GM21367 (cell line): ENCODE results near the gene DYNC1I2.
"Not testable (repeated sequence)": the region's sequence is repeated elsewhere in the genome, so short reads cannot be mapped to it uniquely, and the experiment has no call there.

Source experiments
- ATAC-seq: cut with Tn5 transposase; IDR thresholded peaks from one replicate; pipeline ENCODE4 v1.9.1; 2021; ENCODE audit not compliant: unreplicated experiment

Gene DYNC1I2

DNA sequence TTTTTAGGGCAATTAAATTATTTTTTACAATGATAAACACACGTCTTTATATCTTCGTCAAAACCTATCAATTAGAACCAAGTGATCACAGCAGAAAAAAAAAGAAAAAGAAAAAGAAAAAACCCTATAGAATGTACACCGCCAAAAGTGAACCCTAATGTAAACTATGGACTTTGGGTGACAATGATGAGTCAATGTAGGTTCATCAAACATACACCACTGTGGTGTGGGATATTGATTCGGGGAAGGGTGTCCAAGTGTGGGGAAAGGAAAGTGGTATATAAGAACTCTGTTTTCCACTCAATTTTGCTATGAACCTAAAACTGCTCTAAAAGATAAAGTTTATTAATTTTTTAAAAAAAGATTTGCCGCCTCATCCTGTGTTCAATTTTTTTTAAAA, 85.1 kb downstream of the DYNC1I2 start:
- ATAC-seq: no peak

DNA sequence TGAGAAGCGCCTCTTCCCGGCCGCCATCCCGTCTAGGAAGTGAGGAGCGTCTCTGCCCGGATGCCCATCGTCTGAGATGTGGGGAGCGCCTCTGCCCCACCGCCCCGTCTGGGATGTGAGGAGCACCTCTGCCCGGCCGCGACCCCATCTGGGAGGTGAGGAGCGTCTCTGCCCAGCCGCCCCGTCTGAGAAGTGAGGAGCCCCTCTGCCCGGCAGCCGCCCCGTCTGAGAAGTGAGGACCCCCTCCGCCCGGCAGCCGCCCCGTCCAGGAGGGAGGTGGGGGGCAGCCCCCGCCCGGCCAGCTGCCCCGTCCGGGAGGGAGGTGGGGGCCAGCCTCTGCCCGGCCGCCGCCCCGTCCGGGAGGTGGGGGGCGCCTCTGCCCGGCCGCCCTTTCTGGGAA, 87.3 kb downstream of the DYNC1I2 start:
- ATAC-seq: not testable (repeated sequence)

DNA sequence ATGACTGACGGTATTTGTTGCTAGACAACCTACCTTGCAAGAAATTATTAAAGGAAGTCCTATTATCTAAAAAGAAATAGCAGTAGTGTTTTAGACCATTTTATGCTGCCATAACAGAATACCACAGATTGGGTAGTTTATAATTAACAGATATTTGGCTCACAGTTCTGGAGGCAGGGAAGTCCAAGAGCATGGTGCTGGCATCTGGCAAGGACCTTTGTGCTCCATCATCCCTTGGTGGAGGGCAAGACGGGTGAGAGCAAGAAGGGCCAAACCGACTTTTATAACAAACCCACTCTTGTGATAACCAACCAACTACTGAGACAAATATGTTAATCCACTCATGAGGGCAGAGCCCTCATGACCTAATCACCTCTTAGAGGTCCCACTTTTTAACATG, 91.2 kb downstream of the DYNC1I2 start:
- no peak for ATAC-seq

DNA sequence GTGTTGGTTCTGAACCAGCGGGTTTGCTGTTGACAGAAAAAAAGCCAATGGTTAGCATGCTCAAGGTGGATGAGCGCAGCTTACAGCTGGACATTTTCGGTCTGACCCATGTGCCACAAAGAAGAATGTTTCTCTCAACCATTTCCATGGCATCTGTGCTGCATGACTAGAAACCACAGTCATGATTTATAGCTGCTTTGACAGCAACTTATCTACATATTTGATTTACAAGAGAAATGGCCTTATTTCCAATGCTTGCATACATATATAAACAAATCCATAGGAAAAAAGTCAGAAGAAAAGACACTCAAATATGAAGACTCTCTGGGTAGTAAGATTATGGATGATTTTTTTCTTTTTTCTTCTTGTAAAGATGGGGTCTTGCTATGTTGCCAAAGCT, 98.2 kb downstream of the DYNC1I2 start:
- no peak for ATAC-seq

DNA sequence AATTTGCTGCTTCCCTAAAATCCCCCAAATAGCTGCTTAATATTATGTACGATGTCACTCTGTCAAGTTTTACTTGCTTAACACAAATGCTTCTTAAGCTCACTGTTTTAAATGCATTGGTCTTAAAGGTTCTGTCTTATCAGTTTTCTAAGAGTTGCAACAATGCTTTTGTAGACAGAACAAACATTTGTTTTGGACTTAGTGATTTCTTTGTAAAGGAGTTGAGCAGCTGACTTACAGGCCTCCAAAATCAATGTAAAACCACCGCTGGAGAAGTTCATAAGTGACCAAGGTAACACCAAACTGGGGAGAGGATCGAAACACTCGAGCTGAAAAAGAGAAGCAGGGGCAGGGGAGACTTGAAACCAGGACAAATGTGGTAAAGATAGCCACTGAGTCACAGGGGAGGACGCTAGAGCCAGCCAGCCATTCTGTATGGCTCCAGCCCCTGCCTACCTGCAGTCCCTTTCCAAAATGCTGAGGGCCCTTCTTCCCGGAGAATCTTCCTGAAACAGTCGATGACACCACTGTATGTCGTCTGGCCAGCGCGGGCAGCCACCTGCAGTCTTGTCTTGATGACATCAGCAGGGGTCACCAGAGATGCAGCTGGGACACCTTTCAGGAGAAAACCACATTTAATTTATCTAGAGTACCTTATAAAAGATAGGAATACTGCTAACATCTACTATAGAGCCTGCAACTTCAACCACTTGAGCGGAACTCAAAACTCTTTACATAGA, 100.2 kb downstream of the DYNC1I2 start:
- ATAC-seq: no peak

DNA sequence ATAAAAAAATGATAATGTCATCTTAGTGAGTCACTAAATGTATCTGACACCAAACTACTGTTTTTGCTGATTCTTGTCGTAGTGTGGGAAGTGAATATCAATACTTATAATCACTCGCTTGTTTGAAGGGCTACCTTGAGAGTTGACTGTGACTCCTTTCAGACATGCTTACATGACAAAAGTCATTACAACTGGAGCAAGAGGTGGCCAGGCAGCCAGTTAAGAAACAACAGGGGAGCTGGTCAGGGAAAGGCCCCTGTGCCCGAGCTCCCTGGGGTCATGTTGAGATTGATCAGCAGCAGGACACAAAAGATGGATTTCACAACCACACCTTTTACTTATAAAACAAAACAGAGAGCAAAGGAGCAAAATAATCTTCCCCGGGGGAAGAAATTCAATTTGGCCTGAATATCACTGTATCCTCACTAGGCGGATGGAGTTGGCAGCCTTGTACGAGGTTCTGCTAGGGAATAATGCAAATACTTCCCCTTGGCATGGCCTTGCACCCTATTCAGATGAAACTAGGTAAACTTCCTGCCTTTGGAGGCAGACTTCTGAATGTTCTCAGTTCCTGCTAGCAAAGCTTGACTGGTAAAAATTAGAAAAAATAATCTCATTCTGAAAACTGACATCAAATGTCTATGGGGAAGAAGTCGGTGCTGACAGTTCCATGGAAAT, 101.2 kb downstream of the DYNC1I2 start:
- no peak for ATAC-seq

DNA sequence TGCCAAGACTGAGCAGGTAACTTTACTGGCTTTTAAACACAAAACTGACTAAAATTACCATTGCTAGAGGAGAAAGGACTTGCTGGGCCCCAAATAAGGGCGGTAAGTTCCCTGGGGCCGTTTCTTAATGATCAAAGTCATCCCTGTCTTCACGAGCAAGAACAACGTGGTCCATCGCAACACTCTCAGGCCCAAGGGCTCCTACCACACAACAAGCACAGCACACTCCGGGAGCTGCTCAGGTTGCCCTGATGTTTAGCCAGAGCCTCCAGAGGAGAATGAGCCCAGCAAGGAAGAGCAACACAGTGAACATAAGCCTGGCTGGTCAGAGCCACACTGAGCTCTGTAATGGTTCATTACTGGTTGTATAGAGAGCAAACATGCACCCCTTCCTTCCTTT, 102.7 kb downstream of the DYNC1I2 start:
- ATAC-seq: no peak

DNA sequence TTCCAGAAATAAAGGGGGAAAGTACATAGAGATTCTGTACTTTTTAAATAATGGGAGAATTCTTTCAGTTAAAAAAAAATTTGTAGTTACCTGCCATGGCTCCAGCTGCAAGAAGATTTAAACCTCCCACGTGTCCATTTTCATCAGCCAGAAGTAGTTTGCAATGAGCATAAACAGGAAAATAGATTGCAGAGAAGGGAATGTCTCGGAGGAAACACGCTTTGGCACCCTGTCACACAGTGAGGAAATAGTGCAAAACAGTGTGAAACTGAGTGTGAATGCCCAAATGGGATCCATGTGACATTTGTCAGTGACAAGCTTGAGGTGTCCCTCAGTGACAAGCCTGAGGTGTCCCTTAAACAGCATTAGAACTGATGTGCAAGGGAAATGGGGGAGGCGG, 104.1 kb downstream of the DYNC1I2 start:
- no peak for ATAC-seq

DNA sequence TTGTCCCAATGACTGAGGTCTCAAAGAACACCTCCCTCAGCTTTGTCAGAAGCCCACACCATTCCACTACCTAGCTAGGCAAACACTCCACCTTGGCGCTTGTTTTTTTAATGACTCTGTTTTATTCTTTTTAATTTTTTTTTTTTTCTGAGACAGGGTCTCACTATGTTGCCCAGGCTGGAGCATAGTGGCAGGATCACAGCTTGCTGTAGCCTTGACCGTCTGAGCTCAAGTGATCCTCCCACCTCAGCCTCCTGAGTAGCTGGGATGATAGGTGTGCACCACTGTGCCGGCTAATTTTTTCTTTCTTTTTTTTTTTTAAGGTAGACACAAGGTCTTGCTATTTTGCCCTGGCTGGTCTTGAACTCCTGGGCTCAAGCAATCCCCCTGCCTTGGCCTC, 104.9 kb downstream of the DYNC1I2 start:
- no peak for ATAC-seq

DNA sequence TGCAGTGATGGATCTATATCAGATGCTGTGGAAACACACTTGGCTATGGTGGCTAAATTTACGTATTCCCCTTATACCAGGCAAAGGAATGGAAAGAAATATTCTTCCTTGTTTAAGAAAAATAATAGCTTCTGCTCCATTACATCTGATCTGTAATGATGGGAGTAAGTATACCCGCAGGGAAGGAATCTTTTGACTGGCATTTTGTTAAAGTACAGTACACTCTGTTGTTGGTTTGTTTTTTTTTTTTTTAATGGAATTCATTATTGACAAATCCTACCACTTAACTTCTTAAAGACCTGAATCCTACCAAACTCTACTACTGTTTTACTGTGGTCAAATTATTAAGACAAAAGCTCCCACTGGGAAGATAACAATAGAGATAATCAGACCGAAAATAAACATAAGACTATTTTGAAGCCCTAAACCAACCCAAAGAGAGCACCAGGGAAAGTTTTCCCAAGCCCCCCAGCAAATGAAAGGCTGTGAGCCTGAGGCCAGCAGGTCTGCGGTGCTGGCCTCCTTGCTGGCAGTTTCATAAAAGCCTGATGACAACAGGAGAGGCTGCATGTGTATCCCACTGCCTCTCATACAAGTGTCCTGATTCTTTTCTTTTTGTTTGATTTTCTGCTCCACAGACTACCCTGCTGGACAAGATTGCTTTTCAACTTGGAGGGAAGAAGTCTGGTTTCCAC, 105.8 kb downstream of the DYNC1I2 start:
- ATAC-seq: no peak

DNA sequence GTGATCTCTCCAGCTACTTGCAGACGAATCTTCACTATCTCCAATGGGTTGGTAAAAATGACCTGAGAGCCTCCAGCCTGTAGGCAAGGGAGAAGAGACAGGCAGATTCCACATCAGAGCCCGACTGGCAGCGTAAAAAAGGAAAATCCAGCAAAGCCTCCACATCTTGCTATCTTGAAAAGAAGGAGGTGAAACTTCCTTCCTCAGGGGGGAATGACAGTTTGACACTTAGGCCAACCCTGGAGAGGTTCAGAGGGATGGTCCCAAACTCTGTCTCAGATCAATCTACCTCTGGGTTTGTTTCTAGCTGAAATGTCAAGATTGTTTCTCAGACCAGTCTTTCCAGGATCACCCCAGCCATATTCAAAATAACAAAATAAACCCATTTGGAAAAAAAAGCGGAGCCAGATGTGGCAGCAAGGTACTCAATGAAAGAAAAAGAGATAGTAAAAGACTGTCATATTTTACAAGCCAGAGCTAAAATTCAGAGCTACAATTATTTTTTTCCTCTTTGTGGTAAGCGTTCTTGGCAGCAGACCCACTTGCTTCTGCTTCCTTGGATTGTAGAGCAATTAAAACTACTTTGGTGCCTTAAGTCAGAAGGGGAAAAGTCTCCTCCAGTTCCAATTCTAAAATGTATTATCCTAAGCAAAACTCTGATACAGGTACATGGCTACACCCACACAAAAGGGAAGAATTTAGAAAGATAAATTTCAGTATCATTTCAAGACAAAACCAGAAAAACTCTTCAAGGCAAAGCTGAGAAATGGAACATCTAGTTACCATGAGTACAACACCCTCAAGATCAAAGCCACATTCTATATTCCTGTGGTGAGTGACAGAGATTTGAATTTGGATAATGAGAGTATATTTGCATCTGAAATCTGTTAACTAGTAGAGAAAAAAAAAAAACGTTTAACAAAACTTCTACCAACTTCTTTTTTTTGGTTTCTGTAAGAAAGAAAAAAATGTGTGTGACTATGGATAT, 106.7 kb downstream of the DYNC1I2 start:
- no peak for ATAC-seq

DNA sequence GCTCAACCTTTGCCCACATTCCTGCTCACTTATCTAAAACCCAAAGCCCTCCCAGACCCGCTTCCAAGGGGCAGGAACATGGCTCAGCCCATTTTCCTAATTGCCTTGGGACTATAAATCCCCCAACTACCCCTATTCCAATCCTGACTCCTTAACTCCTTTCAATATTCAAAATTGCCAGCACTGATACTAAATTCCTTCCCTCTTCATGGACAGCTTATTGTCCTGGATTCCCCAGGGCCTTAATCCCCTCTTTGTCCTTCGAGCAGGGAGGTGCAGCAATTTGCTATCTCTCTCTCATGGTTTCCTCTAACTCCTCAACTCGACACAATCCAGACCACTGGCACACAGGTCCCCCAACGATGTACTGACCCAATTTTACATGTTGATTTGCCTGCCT, 107.6 kb downstream of the DYNC1I2 start:
- no peak for ATAC-seq
